Measurements from ENCODE around the gene TMEM181.

TMEM181 gene

GRCh38 chr6:158565122-158565429 is 5.2 kb downstream of the TMEM181 start:
- no peak for DNase-seq (ENCODE audit: low spot score)

- no peak for DNase-seq (ENCODE audit: low spot score)
Measured at GRCh38 chr6:158565482-158566040, 5.7 kb downstream of the TMEM181 start.

- DNase-seq (ENCODE audit: low spot score), result no peak
Measured at GRCh38 chr6:158566207-158566818, 6.4 kb downstream of the TMEM181 start.

GRCh38 chr6:158567152-158567551 is 7.3 kb downstream of the TMEM181 start:
- DNase-seq (ENCODE audit: low spot score), result no peak

GRCh38 chr6:158567871-158568401 is 8.0 kb downstream of the TMEM181 start:
- DNase-seq (ENCODE audit: low spot score), result no peak

GRCh38 chr6:158568549-158568948 is 8.7 kb downstream of the TMEM181 start:
- no peak for DNase-seq (ENCODE audit: low spot score)

GRCh38 chr6:158569036-158569435 is 9.1 kb downstream of the TMEM181 start:
- DNase-seq (ENCODE audit: low spot score), result no peak

GRCh38 chr6:158570681-158570962 is 10.7 kb downstream of the TMEM181 start:
- DNase-seq (ENCODE audit: low spot score), result no peak

- DNase-seq (ENCODE audit: low spot score), result no peak
Measured at GRCh38 chr6:158571826-158572652, 12.1 kb downstream of the TMEM181 start.

- DNase-seq (ENCODE audit: low spot score), result no peak
Measured at GRCh38 chr6:158572653-158573541, 13.0 kb downstream of the TMEM181 start.

- no peak for DNase-seq (ENCODE audit: low spot score)
Measured at GRCh38 chr6:158573542-158573931, 13.6 kb downstream of the TMEM181 start.

GRCh38 chr6:158574800-158575199 is 14.9 kb downstream of the TMEM181 start:
- DNase-seq (ENCODE audit: low spot score), result no peak

GRCh38 chr6:158575550-158575949 is 15.7 kb downstream of the TMEM181 start:
- no peak for DNase-seq (ENCODE audit: low spot score)

GRCh38 chr6:158584236-158584651 is 24.4 kb downstream of the TMEM181 start:
- no peak for DNase-seq (ENCODE audit: low spot score)

- DNase-seq (ENCODE audit: low spot score), result no peak
Measured at GRCh38 chr6:158586652-158587051, 26.8 kb downstream of the TMEM181 start.

GRCh38 chr6:158589366-158589765 is 29.5 kb downstream of the TMEM181 start:
- no peak for DNase-seq (ENCODE audit: low spot score)

GRCh38 chr6:158591134-158591809 is 31.4 kb downstream of the TMEM181 start:
- no peak for DNase-seq (ENCODE audit: low spot score)

GRCh38 chr6:158591810-158592209 is 31.9 kb downstream of the TMEM181 start:
- DNase-seq (ENCODE audit: low spot score), result no peak

- no peak for DNase-seq (ENCODE audit: low spot score)
Measured at GRCh38 chr6:158593670-158594069, 33.8 kb downstream of the TMEM181 start.

GRCh38 chr6:158595223-158595622 is 35.3 kb downstream of the TMEM181 start:
- DNase-seq (ENCODE audit: low spot score), result no peak

GRCh38 chr6:158596861-158597260 is 37.0 kb downstream of the TMEM181 start:
- DNase-seq (ENCODE audit: low spot score), result no peak

GRCh38 chr6:158597565-158597964 is 37.7 kb downstream of the TMEM181 start:
- no peak for DNase-seq (ENCODE audit: low spot score)
